Embryonic facial prominence (tissue), 1 donor: Measurements from ENCODE around the gene HIPK2.

Experiments
- DNase-seq: peaks from one replicate; pipeline ENCODE4 v3.0.0-alpha.2; 2016; ENCODE audit errors: extremely low spot score

The HIPK2 gene

GRCh38 chr7:139696552-139696951 is 81.2 kb downstream of the HIPK2 start:
- no peak for DNase-seq

DNA sequence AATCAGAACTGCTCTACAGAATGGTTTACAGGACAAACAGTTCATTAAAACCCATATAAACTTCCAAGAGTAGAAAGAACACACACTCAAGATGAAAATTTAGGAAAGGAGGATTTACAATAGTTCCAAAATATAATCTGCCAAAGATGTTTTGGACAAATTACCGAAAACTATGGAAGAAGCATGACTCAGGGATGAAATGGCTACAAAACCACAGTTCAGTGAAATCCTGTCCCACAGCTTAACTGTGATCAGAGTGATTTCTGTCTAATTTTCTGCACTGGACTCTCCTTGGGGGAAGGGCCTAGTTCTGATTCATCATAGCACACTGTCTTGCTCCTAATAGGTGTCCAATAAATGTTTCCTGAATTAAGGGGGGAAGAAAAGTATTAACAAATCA is 82.2 kb downstream of the HIPK2 start:
- no peak for DNase-seq

DNA sequence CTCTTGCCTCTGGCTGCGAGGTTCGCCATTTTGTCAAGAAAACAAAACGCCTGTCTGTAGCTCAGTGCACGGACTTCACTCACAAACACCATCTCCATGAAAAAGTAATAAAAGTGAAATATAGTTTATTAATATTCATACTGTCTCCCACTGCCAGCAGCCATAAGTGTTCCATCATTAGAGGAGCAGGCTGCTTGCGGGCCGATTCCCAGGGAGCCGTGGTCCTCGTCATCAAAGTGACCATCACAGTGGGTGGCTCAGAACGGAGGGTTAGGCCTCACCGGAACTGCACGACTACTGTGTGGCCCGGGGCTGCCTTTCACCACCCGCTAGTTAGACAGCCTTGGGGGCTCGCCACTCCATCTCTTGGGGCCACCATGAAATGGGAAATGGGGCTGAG is 82.7 kb downstream of the HIPK2 start:
- DNase-seq: no peak

- no peak for DNase-seq
Observed at GRCh38 chr7:139694389-139694676, 83.5 kb downstream of the HIPK2 start.

GRCh38 chr7:139693651-139694388 is 84.0 kb downstream of the HIPK2 start:
- no peak for DNase-seq

- DNase-seq: no peak
Observed at GRCh38 chr7:139692723-139693122, 85.1 kb downstream of the HIPK2 start.

GRCh38 chr7:139691253-139691781 is 86.5 kb downstream of the HIPK2 start:
- no peak for DNase-seq

- DNase-seq: no peak
Observed at GRCh38 chr7:139687980-139688632, 89.7 kb downstream of the HIPK2 start.

GRCh38 chr7:139687211-139687954 is 90.4 kb downstream of the HIPK2 start:
- DNase-seq: no peak

GRCh38 chr7:139683137-139683921 is 94.5 kb downstream of the HIPK2 start:
- DNase-seq: no peak

DNA sequence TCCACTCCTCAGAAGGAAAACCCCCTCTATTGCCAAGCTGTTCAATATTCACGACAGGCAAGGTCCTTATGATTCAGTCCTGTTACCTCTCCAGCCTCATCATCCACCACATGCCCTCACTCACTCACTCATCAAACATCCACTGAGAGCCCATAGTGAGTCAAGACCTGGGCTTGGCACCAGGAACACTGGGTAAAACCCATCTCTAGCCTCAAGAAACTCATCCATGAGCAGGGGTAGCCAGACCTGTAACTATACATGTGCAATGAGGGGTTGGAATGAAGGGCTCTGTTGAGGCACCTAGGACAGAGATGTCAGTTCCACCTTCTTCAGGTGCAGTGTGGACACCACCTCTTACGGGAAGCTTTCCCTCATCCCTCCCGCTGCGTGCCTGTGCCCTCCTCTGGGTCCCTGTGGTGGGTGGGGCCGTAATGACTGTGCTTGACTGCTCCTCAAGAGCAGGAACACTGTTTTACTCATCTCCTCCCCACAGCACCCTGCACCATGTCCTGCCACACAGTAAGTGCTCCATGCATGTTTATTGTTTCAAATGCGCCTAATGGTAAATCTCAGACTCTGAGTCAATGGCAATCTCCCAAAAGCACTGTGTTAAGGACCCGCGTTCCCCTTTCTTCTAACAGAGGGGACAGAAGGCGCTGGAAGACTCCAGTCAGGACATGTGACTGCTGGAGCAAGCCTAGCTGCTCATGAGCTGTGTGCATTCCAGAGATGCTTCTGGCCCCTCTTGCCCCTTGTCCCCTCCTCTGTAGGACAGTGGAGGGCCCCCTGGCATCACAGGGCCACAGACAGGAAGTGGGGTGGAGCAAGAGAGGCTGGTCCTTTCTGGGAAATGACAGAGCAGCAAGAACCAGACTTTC is 95.4 kb downstream of the HIPK2 start:
- no peak for DNase-seq

GRCh38 chr7:139681812-139682135 is 96.0 kb downstream of the HIPK2 start:
- DNase-seq: no peak

DNA sequence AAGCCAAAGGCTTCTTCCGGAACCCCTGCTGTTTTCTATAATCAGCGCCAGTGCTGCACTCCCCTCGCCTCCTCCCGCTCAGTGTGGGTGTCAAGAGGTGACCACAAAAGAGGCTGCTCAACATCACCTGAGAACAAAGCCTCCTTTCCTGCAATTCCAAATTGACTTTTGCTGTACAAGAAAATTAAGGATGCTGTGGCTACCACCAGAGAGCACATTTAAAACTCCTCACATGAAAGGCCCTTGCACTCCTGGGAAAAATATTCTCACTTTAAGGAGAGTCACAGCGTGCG is 96.4 kb downstream of the HIPK2 start:
- no peak for DNase-seq

GRCh38 chr7:139680676-139681462 is 96.9 kb downstream of the HIPK2 start:
- no peak for DNase-seq

- no peak for DNase-seq
Observed at GRCh38 chr7:139679731-139680594, 97.8 kb downstream of the HIPK2 start.

GRCh38 chr7:139676390-139676789 is 101.4 kb downstream of the HIPK2 start:
- DNase-seq: no peak

GRCh38 chr7:139675127-139676125 is 102.4 kb downstream of the HIPK2 start:
- no peak for DNase-seq

DNA sequence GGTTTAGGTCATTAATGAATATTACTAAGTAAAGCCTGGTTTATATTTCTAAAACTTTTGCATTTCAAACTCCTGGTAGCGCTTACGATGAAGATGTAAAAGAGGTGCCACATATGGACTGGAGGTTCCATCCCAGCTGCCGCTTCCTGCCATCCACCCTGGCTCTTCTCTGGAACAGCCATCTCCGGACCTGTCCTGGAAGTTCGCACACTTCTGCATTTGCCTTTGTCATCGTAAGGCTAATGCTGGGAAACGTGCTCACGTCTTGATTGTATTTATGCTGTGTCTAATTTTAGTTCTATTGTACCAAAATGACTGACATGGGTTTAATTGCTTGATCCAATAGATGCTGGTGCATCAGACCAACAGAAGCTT is 103.1 kb downstream of the HIPK2 start:
- no peak for DNase-seq
